Measurements from ENCODE around the gene DHTKD1. TPM values are rescaled to one million over a fixed set of nuclear protein-coding genes. Genes with fewer than 3 reads are reported as not detected.
A peak's percentile ranks its signal among the peaks of the same experiment; 100 is the strongest.

The DHTKD1 gene
- total RNA-seq, 1 donor from 2014 or later = 18.4 TPM

DNA sequence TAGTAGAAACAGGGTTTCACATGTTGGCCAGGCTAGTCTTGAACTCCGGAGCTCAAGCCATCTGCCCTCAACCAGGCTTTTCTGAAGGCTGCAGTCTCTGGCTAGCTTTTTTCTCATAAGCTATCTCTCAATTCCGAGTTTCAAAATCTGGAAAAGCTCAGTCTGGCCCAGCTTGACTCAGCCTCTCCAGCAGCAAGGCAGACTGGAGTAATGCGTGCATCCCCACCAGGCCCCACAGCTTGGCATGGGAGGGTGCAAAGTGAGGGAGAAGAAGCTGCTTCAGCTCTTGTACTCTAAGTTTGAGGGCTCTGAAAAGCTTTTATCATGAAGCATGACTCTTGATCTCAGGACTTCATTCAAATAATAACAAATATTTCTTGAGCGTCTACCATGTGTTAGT, 4.8 kb downstream of the DHTKD1 start:
- no peak for FAIRE-seq
- no peak for DNase-seq (ENCODE audit: low read depth)
- TF ChIP-seq, protein P1, sequence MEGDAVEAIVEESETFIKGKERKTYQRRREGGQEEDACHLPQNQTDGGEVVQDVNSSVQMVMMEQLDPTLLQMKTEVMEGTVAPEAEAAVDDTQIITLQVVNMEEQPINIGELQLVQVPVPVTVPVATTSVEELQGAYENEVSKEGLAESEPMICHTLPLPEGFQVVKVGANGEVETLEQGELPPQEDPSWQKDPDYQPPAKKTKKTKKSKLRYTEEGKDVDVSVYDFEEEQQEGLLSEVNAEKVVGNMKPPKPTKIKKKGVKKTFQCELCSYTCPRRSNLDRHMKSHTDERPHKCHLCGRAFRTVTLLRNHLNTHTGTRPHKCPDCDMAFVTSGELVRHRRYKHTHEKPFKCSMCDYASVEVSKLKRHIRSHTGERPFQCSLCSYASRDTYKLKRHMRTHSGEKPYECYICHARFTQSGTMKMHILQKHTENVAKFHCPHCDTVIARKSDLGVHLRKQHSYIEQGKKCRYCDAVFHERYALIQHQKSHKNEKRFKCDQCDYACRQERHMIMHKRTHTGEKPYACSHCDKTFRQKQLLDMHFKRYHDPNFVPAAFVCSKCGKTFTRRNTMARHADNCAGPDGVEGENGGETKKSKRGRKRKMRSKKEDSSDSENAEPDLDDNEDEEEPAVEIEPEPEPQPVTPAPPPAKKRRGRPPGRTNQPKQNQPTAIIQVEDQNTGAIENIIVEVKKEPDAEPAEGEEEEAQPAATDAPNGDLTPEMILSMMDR (IDR thresholded peaks at IDR 0.05; ENCODE audit: insufficient read depth, low read length, severe bottlenecking) = no peak
- Histone ChIP-seq H3K27me3 (ENCODE audit: control insufficient read depth, insufficient read depth, low read length) (no peaks in the 10 kb centered on the region), H3K36me3 (ENCODE audit: control insufficient read depth, insufficient read depth, low read length) (no peaks in the 10 kb centered on the region), H3K4me3 (ENCODE audit: low read depth, low read length) (no peak overlapping the region)

DNA sequence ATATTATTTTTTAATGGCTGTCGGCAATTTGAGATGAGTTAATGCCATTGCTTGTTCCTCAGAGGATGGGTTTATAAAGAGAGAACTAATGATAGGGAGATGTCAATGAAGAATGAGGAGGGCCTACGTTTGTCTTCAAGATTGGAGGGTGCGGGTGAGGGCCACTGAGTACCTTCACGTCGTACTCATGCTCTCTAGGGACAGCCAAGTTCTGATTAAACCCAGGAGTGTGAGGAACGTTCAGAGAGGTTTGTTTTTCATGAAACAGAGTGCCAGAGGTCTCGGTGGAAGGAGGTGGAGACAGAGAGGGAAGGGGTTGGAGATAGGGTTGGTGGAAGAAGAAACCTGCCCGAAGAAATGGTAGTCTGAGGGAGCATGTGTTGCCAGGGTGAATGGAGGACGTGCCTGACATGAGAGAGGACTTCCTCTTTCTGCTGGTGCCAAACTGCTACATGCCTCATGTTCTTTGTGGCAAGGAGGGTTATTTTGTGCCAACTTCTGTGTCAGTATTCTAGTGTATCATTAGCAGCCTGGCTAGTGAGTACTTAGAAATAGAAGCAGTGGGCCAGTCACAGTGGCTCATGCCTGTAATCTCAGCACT, 8.9 kb downstream of the DHTKD1 start:
- TF ChIP-seq, protein P1 (IDR thresholded peaks at IDR 0.05; ENCODE audit: insufficient read depth, low read length, severe bottlenecking) = no peak
- no peak for FAIRE-seq
- no peak for DNase-seq (ENCODE audit: low read depth)
- no peak overlapping the region for H3K4me3 ChIP-seq (ENCODE audit: low read depth, low read length)
- no peaks in the 10 kb centered on the region for H3K36me3 ChIP-seq (ENCODE audit: control insufficient read depth, insufficient read depth, low read length)
- H3K27me3 ChIP-seq (ENCODE audit: control insufficient read depth, insufficient read depth, low read length) = no peaks in the 10 kb centered on the region

- Histone ChIP-seq H3K36me3 (ENCODE audit: control insufficient read depth, insufficient read depth, low read length) (no peaks in the 10 kb centered on the region), H3K27me3 (ENCODE audit: control insufficient read depth, insufficient read depth, low read length) (no peaks in the 10 kb centered on the region), H3K4me3 (ENCODE audit: low read depth, low read length) (no peak overlapping the region)
- FAIRE-seq (no peak), DNase-seq (ENCODE audit: low read depth) (no peak)
- TF ChIP-seq, protein P1 (IDR thresholded peaks at IDR 0.05; ENCODE audit: insufficient read depth, low read length, severe bottlenecking) = no peak
Observed at GRCh38 chr10:12081470-12081869, 12.7 kb downstream of the DHTKD1 start.

DNA sequence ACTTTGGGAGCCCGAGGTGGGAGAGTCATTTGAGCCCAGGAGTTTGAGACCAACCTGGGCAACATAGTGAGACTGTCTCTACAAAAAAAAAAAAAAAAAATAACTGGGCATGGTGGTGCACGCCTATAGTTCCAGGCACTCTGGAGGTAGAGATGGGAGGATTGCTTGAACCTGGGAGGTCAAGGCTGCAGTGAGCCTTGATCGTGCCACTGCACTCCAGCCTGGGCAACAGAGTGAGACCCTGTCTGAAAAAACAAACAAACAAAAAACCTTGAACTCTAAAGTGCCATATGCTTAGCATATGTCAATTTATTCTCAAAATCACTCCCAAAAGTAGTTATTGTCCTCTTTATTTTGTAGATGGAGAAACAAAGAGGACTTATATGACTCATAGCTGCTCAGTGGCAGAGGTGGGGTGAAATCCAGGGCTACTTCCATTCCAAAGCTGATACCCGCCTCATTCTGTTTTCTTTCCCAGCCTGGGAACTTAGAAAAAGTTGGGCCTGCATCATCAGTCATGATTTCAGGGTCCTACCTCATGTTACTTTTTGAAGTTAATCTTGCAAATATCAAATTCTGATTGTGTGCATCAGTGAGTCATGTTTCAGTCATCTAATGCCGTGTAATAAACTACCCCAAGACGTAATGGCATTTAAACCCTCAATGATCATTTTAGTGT, 13.3 kb downstream of the DHTKD1 start:
- TF ChIP-seq, protein P1 (IDR thresholded peaks at IDR 0.05; ENCODE audit: insufficient read depth, low read length, severe bottlenecking) = no peak
- Histone ChIP-seq H3K27me3 (ENCODE audit: control insufficient read depth, insufficient read depth, low read length) (no peaks in the 10 kb centered on the region), H3K4me3 (ENCODE audit: low read depth, low read length) (no peak overlapping the region), H3K36me3 (ENCODE audit: control insufficient read depth, insufficient read depth, low read length) (no peaks in the 10 kb centered on the region)
- no peak for FAIRE-seq
- DNase-seq (ENCODE audit: low read depth) = peak; percentile 55

GRCh38 chr10:12088919-12089318, 20.2 kb downstream of the DHTKD1 start:
- H3K27me3 ChIP-seq (ENCODE audit: control insufficient read depth, insufficient read depth, low read length) = no peaks in the 10 kb centered on the region
- no peak overlapping the region for H3K4me3 ChIP-seq (ENCODE audit: low read depth, low read length)
- H3K36me3 ChIP-seq (ENCODE audit: control insufficient read depth, insufficient read depth, low read length) = peaks cover 2% of the 10 kb centered on the region
- no peak for FAIRE-seq
- TF ChIP-seq, protein P1 (IDR thresholded peaks at IDR 0.05; ENCODE audit: insufficient read depth, low read length, severe bottlenecking) = no peak
- no peak for DNase-seq (ENCODE audit: low read depth)
